Measurements from ENCODE around the gene SMARCA4.
"Not testable (repeated sequence)": the region's sequence is repeated elsewhere in the genome, so short reads cannot be mapped to it uniquely, and the experiment has no call there.

SMARCA4 gene

GRCh38 chr19:11101057-11101456, 140.2 kb downstream of the SMARCA4 start:
- no peak for TF ChIP-seq CTCF (IDR thresholded peaks at IDR 0.05; ENCODE audit: control insufficient read depth, insufficient read depth, low read depth, low read length, missing control alignments)
- no peak overlapping the region for H3K4me3 ChIP-seq (ENCODE audit: control insufficient read depth, low read depth, low read length)
- DNase-seq (ENCODE audit: low read depth): no peak

GRCh38 chr19:11102944-11103343, 142.1 kb downstream of the SMARCA4 start:
- no peak overlapping the region for H3K4me3 ChIP-seq (ENCODE audit: control insufficient read depth, low read depth, low read length)
- TF ChIP-seq CTCF (IDR thresholded peaks at IDR 0.05; ENCODE audit: control insufficient read depth, insufficient read depth, low read depth, low read length, missing control alignments): no peak
- DNase-seq (ENCODE audit: low read depth): no peak

- not testable (repeated sequence) for DNase-seq (ENCODE audit: low read depth)
These were observed 142.8 kb downstream of the SMARCA4 start for GRCh38 chr19:11103667-11104066.

GRCh38 chr19:11105014-11105636, 144.3 kb downstream of the SMARCA4 start:
- no peak overlapping the region for H3K4me3 ChIP-seq (ENCODE audit: control insufficient read depth, low read depth, low read length)
- no peak for TF ChIP-seq CTCF (IDR thresholded peaks at IDR 0.05; ENCODE audit: control insufficient read depth, insufficient read depth, low read depth, low read length, missing control alignments)
- no peak for DNase-seq (ENCODE audit: low read depth)

More at GRCh38 chr19:11103667-11104066, 142.8 kb downstream of the SMARCA4 start:
- not testable (repeated sequence) for H3K4me3 ChIP-seq (ENCODE audit: control insufficient read depth, low read depth, low read length)

- no peak for TF ChIP-seq CTCF (IDR thresholded peaks at IDR 0.05; ENCODE audit: control insufficient read depth, insufficient read depth, low read depth, low read length, missing control alignments)
- DNase-seq (ENCODE audit: low read depth): no peak
- H3K4me3 ChIP-seq (ENCODE audit: control insufficient read depth, low read depth, low read length): no peak overlapping the region
These were observed 145.6 kb downstream of the SMARCA4 start for GRCh38 chr19:11106477-11106876.

GRCh38 chr19:11108746-11109145, 147.9 kb downstream of the SMARCA4 start:
- no peak for TF ChIP-seq CTCF (IDR thresholded peaks at IDR 0.05; ENCODE audit: control insufficient read depth, insufficient read depth, low read depth, low read length, missing control alignments)
- H3K4me3 ChIP-seq (ENCODE audit: control insufficient read depth, low read depth, low read length): no peak overlapping the region

GRCh38 chr19:11111117-11111770, 150.4 kb downstream of the SMARCA4 start:
- no peak for TF ChIP-seq CTCF (IDR thresholded peaks at IDR 0.05; ENCODE audit: control insufficient read depth, insufficient read depth, low read depth, low read length, missing control alignments)
- DNase-seq (ENCODE audit: low read depth): no peak
- no peak overlapping the region for H3K4me3 ChIP-seq (ENCODE audit: control insufficient read depth, low read depth, low read length)

More at GRCh38 chr19:11108746-11109145, 147.9 kb downstream of the SMARCA4 start:
- no peak for DNase-seq (ENCODE audit: low read depth)
